ENCODE measurements around the gene PNLDC1. TPM values are rescaled to one million over a fixed set of nuclear protein-coding genes. Genes with fewer than 3 reads are reported as not detected.
"Not testable (repeated sequence)": the region's sequence is repeated elsewhere in the genome, so short reads cannot be mapped to it uniquely, and the experiment has no call there.

PNLDC1 gene
- total and polyA plus RNA-seq, 3 experiments from 2014 or later = 0.39 to 0.80 TPM; not detected in 1

GRCh38 chr6:159815410-159815809 is 15.3 kb downstream of the PNLDC1 start:
- H3K9me3 Mint-ChIP-seq = no peaks in the 10 kb centered on the region
- H3K36me3 ChIP-seq (ENCODE audit: insufficient read depth, low read length) = no peaks in the 10 kb centered on the region
- H3K27ac ChIP-seq (ENCODE audit: low read depth, low read length) = no peak overlapping the region
- no peak overlapping the region for H3K4me3 Mint-ChIP-seq
- H3K4me1 Mint-ChIP-seq = peaks cover 11 to 12% (median 11%) of the 10 kb centered on the region in 3 donors
- peaks cover 13% of the 10 kb centered on the region for H3K4me1 ChIP-seq (ENCODE audit: insufficient read depth, low read length)
- peaks cover 6% of the 10 kb centered on the region for H3K27me3 ChIP-seq (ENCODE audit: insufficient read depth, low read length, poor library complexity, severe bottlenecking)
- no peak overlapping the region for H3K4me3 ChIP-seq (ENCODE audit: low read length)
- no peak overlapping the region for H3K27ac Mint-ChIP-seq
- DNase-seq = no peak
- ChIA-PET CTCF (no interaction called here), POLR2A (no interaction called here)
- H3K9me3 ChIP-seq (ENCODE audit: low read length) = no peaks in the 10 kb centered on the region
- peaks cover 0 to 1% of the 10 kb centered on the region in 2 donors for H3K27me3 Mint-ChIP-seq
- H3K36me3 Mint-ChIP-seq = peaks cover 0 to 3% (median 0%) of the 10 kb centered on the region in 3 donors

DNA sequence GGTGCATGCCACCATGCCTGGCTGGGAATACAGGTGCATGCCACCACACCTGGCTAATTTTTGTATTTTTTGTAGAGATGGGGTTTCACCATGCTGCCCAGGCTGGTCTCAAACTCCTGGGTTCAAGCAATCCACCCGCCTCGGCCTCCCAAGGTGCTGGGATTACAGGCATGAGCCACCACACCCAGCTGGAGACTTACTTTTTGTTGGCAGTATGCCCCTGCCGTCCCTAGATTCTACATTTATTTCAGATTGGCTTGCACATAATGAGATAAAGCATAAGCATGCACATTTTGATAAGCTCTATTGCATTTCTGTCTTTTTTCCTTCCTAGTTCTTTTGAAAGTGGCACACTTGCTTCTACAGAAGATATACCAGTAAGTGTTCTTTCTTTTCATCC is 16.7 kb downstream of the PNLDC1 start:
- H3K4me3 ChIP-seq (ENCODE audit: low read length); H3K36me3 Mint-ChIP-seq; H3K9me3 ChIP-seq (ENCODE audit: low read length); CTCF ChIA-PET; POLR2A ChIA-PET; H3K9me3 Mint-ChIP-seq; H3K27me3 ChIP-seq (ENCODE audit: insufficient read depth, low read length, poor library complexity, severe bottlenecking); H3K27ac ChIP-seq (ENCODE audit: low read depth, low read length); H3K4me3 Mint-ChIP-seq; H3K27me3 Mint-ChIP-seq; H3K36me3 ChIP-seq (ENCODE audit: insufficient read depth, low read length); DNase-seq: not testable (repeated sequence)
- H3K4me1 ChIP-seq (ENCODE audit: insufficient read depth, low read length) = peaks cover 18% of the 10 kb centered on the region
- peak overlapping the region in 2 of 8 donors; percentile 19 to 68 for H3K27ac Mint-ChIP-seq
- peaks cover 15 to 16% (median 16%) of the 10 kb centered on the region in 3 donors for H3K4me1 Mint-ChIP-seq

DNA sequence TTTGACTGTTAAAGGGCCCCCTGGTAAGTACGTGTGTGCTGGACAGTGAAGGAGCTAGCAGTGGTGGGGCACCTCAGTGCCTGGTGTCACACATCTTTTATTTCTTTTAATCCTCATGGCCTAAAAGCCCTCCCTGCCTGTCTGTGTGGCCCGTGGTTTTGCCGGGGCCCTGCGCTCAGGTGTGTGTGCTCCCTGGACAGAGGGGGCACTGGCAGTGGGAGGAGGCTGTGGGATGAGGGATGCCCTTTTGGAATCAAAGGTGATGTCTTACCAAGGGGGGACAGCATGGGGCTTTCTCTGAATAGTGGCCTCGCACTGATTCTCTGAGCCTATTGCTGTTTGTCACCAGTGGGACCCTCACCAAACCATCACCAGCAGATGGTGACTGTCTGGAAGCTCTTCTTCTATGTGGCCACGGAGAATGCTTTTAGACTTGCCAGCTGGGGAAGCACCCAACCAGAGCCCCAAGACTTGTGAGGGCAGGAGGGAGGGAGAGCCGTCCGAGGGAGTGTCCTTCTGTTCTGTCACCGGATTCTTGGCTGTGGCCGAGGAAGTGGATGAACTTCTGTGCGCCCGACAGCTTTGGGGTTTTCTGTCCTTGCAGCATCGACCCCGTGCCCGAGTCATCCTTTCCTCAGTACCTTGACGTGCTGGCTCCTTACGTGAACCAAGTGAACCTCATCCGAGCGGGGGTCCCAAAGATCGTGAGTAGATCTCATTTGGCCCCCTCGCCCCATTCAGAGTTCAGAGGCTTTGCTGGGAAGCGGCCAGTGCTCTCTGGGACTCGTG is 18.1 kb downstream of the PNLDC1 start:
- POLR2A ChIA-PET = no interaction called here
- no peaks in the 10 kb centered on the region for H3K9me3 Mint-ChIP-seq

GRCh38 chr6:159819098-159819497 is 19.0 kb downstream of the PNLDC1 start:
- Mint-ChIP-seq H3K9me3 (no peaks in the 10 kb centered on the region), H3K4me3 (peak overlapping the region in 4 of 7 donors; percentile 81 to 89 (median 86)), H3K27ac (peak overlapping the region in 2 of 8 donors; percentile 7 to 88), H3K36me3 (peaks cover 1 to 6% (median 2%) of the 10 kb centered on the region in 3 donors), H3K27me3 (peaks cover 0 to 3% of the 10 kb centered on the region in 2 donors), H3K4me1 (peaks cover 15 to 16% (median 16%) of the 10 kb centered on the region in 3 donors)
- ChIA-PET POLR2A (no interaction called here), CTCF (no interaction called here)
- no peaks in the 10 kb centered on the region for H3K36me3 ChIP-seq (ENCODE audit: insufficient read depth, low read length)
- H3K27me3 ChIP-seq (ENCODE audit: insufficient read depth, low read length, poor library complexity, severe bottlenecking) = peaks cover 6% of the 10 kb centered on the region
- DNase-seq = peak in 1 of 5 donors; percentile 43
- H3K4me3 ChIP-seq (ENCODE audit: low read length) = no peak overlapping the region
- no peak overlapping the region for H3K27ac ChIP-seq (ENCODE audit: low read depth, low read length)
- peaks cover 18% of the 10 kb centered on the region for H3K4me1 ChIP-seq (ENCODE audit: insufficient read depth, low read length)
- no peaks in the 10 kb centered on the region for H3K9me3 ChIP-seq (ENCODE audit: low read length)

More for the DNA sequence above, 18.1 kb downstream of the PNLDC1 start:
- CTCF ChIA-PET = no interaction called here
- no peak overlapping the region for H3K27ac ChIP-seq (ENCODE audit: low read depth, low read length)
- H3K4me1 ChIP-seq (ENCODE audit: insufficient read depth, low read length) = peaks cover 18% of the 10 kb centered on the region
- DNase-seq = peak in 1 of 5 donors; percentile 3
- H3K9me3 ChIP-seq (ENCODE audit: low read length) = no peaks in the 10 kb centered on the region
- peaks cover 0 to 3% of the 10 kb centered on the region in 2 donors for H3K27me3 Mint-ChIP-seq
- H3K36me3 ChIP-seq (ENCODE audit: insufficient read depth, low read length) = no peaks in the 10 kb centered on the region
- H3K4me3 ChIP-seq (ENCODE audit: low read length) = no peak overlapping the region
- peak overlapping the region in 1 of 8 donors; percentile 36 for H3K27ac Mint-ChIP-seq
- H3K4me1 Mint-ChIP-seq = peaks cover 15 to 16% (median 16%) of the 10 kb centered on the region in 3 donors
- H3K27me3 ChIP-seq (ENCODE audit: insufficient read depth, low read length, poor library complexity, severe bottlenecking) = peaks cover 6% of the 10 kb centered on the region
- H3K36me3 Mint-ChIP-seq = peaks cover 1 to 6% (median 2%) of the 10 kb centered on the region in 3 donors
- H3K4me3 Mint-ChIP-seq = no peak overlapping the region

- POLR2A ChIA-PET = no interaction called here
These were observed 20.0 kb downstream of the PNLDC1 start for GRCh38 chr6:159819932-159820640.

DNA sequence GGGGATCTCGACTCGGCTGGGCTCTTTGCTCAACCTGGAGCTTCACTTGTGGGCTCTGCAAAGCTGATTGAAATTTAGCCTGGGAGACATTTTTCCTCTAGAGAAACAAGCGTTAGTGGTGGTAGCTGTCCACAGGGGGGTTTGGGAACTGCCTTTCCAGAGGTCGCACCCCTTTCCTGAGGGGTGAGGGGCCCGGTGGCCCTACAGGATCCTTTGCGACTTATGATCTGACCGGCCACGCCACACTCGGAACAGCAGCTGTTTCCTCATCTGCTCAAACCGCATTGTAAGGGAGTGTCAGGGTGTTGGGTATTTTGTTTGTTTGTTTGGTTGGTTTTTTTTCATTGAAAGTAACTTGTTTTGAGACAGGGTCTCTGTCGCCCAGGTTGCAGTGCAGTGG is 21.0 kb downstream of the PNLDC1 start:
- Histone ChIP-seq H3K36me3 (ENCODE audit: insufficient read depth, low read length) (no peaks in the 10 kb centered on the region), H3K9me3 (ENCODE audit: low read length) (no peaks in the 10 kb centered on the region), H3K27me3 (ENCODE audit: insufficient read depth, low read length, poor library complexity, severe bottlenecking) (peaks cover 6% of the 10 kb centered on the region), H3K4me1 (ENCODE audit: insufficient read depth, low read length) (peaks cover 18% of the 10 kb centered on the region), H3K27ac (ENCODE audit: low read depth, low read length) (no peak overlapping the region), H3K4me3 (ENCODE audit: low read length) (no peak overlapping the region)
- Mint-ChIP-seq H3K4me3 (no peak overlapping the region), H3K36me3 (peaks cover 1 to 6% (median 2%) of the 10 kb centered on the region in 3 donors), H3K4me1 (peaks cover 15 to 16% (median 16%) of the 10 kb centered on the region in 3 donors), H3K27me3 (peaks cover 0 to 3% of the 10 kb centered on the region in 2 donors), H3K9me3 (no peaks in the 10 kb centered on the region), H3K27ac (peak overlapping the region in 2 of 8 donors; percentile 23 to 43)
- CTCF ChIA-PET = interaction anchor here (1.7 kb wide), 1 partner anchor 8 kb away, joined by 4 read pairs; no protein-coding TSS in a partner anchor
- POLR2A ChIA-PET = no interaction called here
- peak in 1 of 5 donors; percentile 1 for DNase-seq

More at GRCh38 chr6:159819932-159820640, 20.0 kb downstream of the PNLDC1 start:
- peaks cover 15 to 16% (median 16%) of the 10 kb centered on the region in 3 donors for H3K4me1 Mint-ChIP-seq
- H3K4me3 Mint-ChIP-seq = peak overlapping the region; percentile 71 to 89 (median 81)
- peaks cover 0 to 3% of the 10 kb centered on the region in 2 donors for H3K27me3 Mint-ChIP-seq
- H3K36me3 Mint-ChIP-seq = peaks cover 1 to 6% (median 2%) of the 10 kb centered on the region in 3 donors
- no peaks in the 10 kb centered on the region for H3K36me3 ChIP-seq (ENCODE audit: insufficient read depth, low read length)
- H3K4me1 ChIP-seq (ENCODE audit: insufficient read depth, low read length) = peaks cover 18% of the 10 kb centered on the region
- peaks cover 6% of the 10 kb centered on the region for H3K27me3 ChIP-seq (ENCODE audit: insufficient read depth, low read length, poor library complexity, severe bottlenecking)
- peak in 3 of 5 donors; percentile 9 to 58 (median 36) for DNase-seq
- no peak overlapping the region for H3K27ac ChIP-seq (ENCODE audit: low read depth, low read length)
- peak overlapping the region in 7 of 8 donors; percentile 55 to 88 (median 81) for H3K27ac Mint-ChIP-seq
- no peaks in the 10 kb centered on the region for H3K9me3 Mint-ChIP-seq
- H3K4me3 ChIP-seq (ENCODE audit: low read length) = peak overlapping the region; percentile 36
- no peaks in the 10 kb centered on the region for H3K9me3 ChIP-seq (ENCODE audit: low read length)
- CTCF ChIA-PET = interaction anchor here (1.3 to 1.7 kb wide), 2 partner anchors 9 to 13 kb away, joined by 3 to 4 read pairs; no protein-coding TSS in a partner anchor

- Mint-ChIP-seq H3K4me1 (peaks cover 15 to 16% (median 16%) of the 10 kb centered on the region in 3 donors), H3K27me3 (peaks cover 0 to 3% of the 10 kb centered on the region in 2 donors), H3K27ac (no peak overlapping the region), H3K9me3 (no peaks in the 10 kb centered on the region), H3K36me3 (peaks cover 1 to 6% (median 2%) of the 10 kb centered on the region in 3 donors), H3K4me3 (no peak overlapping the region)
- ChIA-PET CTCF (no interaction called here), POLR2A (no interaction called here)
- Histone ChIP-seq H3K27ac (ENCODE audit: low read depth, low read length) (no peak overlapping the region), H3K9me3 (ENCODE audit: low read length) (no peaks in the 10 kb centered on the region), H3K27me3 (ENCODE audit: insufficient read depth, low read length, poor library complexity, severe bottlenecking) (peaks cover 6% of the 10 kb centered on the region), H3K36me3 (ENCODE audit: insufficient read depth, low read length) (no peaks in the 10 kb centered on the region), H3K4me1 (ENCODE audit: insufficient read depth, low read length) (peaks cover 18% of the 10 kb centered on the region), H3K4me3 (ENCODE audit: low read length) (no peak overlapping the region)
- peak in 1 of 5 donors; percentile 13 for DNase-seq
These were observed 21.6 kb downstream of the PNLDC1 start for GRCh38 chr6:159821726-159822125.

GRCh38 chr6:159823953-159824352 is 23.9 kb downstream of the PNLDC1 start:
- no peak overlapping the region for H3K4me3 Mint-ChIP-seq
- no peak overlapping the region for H3K4me3 ChIP-seq (ENCODE audit: low read length)
- CTCF ChIA-PET = no interaction called here
- H3K9me3 ChIP-seq (ENCODE audit: low read length) = no peaks in the 10 kb centered on the region
- peaks cover 17% of the 10 kb centered on the region for H3K4me1 ChIP-seq (ENCODE audit: insufficient read depth, low read length)
- no peak for DNase-seq
- no peaks in the 10 kb centered on the region for H3K9me3 Mint-ChIP-seq
- H3K27me3 ChIP-seq (ENCODE audit: insufficient read depth, low read length, poor library complexity, severe bottlenecking) = peaks cover 6% of the 10 kb centered on the region
- H3K36me3 ChIP-seq (ENCODE audit: insufficient read depth, low read length) = no peaks in the 10 kb centered on the region
- H3K36me3 Mint-ChIP-seq = peaks cover 1 to 6% (median 2%) of the 10 kb centered on the region in 3 donors
- POLR2A ChIA-PET = no interaction called here
- peak overlapping the region in 1 of 8 donors; percentile 50 for H3K27ac Mint-ChIP-seq
- peaks cover 0 to 3% of the 10 kb centered on the region in 2 donors for H3K27me3 Mint-ChIP-seq
- no peak overlapping the region for H3K27ac ChIP-seq (ENCODE audit: low read depth, low read length)
- peaks cover 15 to 16% (median 16%) of the 10 kb centered on the region in 3 donors for H3K4me1 Mint-ChIP-seq

All from CD8-positive, alpha-beta memory T cell (primary cell).